HG03442 (cell line): ENCODE results near the gene LCN12.

Source experiments
- ATAC-seq: cut with Tn5 transposase; IDR thresholded peaks from one replicate; pipeline ENCODE4 v1.9.1; 2021; ENCODE audit warnings: mild to moderate bottlenecking, moderate library complexity; ENCODE audit not compliant: unreplicated experiment

Gene LCN12

DNA sequence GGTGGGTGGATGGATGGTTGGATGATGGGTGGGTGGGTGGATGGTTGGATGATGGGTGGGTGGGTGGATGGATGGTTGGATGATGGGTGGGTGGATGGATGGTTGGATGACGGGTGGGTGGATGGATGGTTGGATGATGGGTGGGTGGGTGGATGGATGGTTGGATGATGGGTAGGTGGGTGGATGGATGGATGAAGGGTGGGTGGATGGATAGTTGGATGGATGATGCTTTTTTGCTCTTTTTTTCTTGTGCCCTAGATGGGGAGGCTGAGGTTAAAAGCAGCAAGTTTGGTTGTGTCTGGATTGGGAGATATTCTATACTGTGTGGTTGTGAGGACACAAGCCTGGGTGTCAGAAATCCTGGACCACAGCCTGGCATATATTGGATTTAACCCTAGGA is 5.4 kb downstream of the LCN12 start:
- no peak for ATAC-seq

DNA sequence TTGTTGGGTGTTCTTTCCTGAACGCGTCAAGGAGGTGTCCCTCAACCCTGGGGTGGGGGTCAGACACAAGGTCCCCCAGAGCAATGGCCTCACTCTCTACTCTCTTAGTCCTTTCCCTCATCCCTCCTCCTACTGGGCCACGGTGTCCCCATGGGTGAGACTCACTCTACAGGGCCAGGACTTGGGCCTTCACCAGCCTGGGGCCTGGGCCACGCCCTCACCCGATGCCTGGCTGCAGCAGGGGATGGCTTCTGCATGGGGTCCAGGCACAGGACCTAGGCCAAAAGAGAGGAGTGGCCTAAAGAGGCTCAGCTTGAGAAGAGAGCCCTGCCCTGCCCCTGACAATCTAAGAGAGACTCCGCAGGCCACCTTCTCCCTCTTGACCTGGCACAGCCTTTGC is 5.8 kb downstream of the LCN12 start:
- no peak for ATAC-seq

DNA sequence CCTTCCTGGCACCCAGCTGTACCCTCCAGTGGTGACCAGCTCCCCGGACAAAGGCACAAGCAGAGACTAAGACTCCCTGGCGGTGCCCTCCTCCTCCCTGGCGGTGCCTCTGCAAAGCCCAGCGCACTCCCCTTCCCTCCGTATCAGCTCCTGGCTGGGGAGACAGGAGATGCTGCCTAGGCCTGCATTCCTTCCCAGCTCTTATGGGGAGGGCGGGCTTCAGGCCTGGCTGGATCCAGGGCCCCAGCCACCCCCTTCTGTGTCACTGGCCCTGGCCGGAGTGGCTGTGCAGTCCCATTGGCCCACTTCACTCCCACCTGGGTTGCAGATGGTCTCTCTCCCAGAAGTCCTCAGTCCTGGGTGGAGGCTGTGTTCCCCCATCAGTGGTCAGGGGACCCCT is 6.4 kb downstream of the LCN12 start:
- no peak for ATAC-seq

DNA sequence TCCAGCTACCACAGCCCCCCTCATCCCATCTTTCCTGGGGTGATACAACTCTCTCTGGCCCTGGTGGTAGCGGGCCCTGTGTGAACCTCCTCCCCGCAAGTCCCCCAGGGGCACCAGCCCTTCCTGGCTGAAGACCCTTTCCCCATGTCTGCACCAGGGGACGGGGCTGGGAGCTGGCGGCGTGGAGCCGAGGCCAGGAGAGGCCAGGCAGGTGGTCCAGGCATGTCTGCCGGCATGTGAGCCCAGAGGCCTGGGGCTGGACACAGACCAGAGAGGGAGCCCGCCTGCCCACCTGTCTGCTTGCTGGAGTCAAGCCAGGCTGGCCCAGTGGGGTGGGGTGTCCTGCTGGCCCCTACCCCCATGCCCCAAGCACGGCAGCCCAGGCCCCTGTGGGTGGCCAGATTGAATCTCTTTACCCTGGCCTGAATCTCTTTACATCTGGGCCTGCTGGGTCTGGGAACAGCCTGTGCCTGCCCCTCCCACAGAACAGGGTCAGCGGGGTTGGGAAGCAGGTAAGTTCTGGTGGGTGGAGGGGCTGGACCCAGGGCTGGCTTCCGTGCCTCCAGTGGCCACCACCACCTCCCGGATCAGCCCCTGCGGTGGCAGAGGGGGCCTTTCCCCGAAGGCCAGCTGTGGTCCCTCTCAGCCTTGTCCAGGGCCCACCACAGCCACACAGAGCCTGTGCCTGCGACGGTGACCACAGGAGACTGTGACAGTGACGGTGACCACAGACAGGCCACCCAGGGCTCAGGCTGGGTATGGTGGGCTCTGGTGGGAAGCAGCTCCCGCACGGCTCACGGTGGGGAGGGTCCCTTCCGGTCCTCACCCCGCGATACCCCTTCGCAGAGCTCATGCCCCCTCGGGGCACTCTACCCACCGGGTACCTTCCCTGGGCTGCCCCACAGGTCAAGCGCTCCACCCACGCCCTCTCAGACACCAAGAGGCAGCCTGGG is 7.1 kb downstream of the LCN12 start:
- ATAC-seq, result no peak

DNA sequence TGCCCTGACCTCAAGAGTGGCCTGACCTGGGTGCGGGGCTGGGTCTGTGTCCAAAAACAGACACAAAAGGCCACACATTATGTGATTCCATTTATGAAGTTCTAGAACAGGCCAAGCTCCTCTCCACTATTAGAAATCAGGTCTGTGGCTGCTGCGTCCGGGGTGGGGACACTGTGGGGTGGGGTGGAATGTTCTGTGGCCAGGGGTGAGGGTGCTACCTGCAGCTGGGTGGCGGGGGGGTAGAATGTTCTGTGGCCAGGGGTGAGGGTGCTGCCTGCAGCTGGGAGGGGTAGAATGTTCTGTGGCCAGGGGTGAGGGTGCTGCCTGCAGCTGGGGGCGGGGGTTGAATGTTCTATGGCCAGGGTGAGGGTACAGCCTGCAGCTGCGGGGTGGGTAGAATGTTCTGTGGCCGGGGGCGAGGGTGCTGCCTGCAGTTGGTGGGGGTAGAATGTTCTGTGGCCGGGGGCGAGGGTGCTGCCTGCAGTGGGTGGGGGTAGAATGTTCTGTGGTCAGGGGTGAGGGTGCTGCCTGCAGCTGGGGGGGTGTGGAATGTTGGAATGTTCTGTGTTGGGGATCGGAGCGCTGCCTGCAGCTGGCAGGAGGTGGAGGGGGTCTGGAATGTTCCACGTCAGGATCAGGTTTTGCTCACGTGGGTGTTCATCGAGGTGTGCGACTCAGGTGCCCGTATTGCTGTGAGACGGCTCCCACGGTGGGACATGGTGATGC is 8.3 kb downstream of the LCN12 start:
- ATAC-seq, result no peak

DNA sequence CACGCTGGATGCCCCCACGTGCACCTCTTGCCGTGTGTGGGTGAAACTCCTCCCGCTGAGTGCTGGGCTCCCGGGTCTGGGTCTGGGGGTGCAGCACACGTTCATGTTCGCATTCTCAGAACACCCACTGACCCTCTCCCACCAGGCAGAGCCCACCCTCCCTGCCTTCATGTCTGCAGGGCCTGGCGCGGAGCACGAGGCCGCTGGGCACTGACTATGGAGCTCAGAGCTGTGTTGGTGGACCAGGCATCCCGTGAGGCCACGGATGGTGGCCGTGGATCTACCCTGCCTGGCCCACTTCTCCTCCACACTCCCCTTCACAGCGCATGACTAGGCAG is 8.8 kb downstream of the LCN12 start:
- no peak for ATAC-seq

DNA sequence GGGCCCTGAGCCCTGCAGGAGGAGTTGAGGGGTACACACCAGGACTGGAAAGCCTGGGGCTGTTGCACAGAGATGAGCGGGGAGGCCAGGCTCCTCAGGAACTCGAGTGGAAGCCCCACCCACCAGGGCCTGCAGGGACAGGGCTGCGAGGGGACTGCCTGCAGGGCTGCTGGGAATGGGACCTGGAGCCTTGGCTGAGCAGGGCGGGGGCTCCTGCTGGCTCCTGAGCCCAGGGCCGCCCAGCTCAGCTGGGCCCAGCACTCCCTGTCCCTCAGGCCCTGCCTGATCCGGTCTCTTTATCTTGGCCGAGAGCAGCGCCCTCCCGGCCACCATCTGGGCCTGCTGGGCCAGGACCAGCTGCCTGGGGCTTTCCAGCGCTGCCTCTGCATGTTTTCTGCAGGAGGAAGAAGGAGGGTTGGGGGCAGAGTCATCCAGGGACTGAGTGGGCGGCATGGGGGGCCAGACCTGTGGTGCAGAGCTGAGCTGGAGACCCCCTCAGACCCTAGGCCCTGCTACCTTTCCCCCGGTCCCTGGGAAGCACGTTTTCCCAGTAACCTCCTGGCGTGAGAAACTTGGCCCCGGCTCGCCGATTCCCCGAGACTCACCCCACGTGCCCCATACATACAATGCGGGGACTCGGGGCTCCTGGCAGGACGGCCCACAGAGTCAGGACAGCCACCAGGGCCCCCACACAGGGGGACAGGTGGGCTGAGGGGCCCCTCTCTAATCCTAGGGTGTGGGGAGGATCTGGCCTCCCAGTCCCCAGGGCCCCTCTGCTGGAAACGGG is 9.4 kb downstream of the LCN12 start:
- no peak for ATAC-seq

DNA sequence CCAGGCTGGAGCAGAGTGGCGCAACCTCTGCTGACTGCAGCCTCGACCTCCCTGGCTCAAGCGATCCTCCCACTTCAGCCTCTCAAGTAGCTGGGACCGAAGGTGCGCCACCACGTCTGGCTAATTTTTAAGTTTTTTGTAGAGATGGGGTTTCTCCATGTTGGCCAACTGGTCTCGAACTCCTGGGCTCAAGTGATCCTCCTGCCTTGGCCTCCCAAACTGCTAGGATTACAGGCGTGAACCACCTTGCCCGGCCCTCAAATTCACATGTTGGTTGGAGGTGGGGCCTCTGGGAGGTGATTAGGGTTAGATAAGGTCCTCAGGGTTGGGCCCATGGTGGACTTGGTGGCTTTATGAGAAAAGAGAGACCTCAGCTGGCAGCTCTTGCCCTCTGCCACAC is 10.1 kb downstream of the LCN12 start:
- ATAC-seq, result no peak

DNA sequence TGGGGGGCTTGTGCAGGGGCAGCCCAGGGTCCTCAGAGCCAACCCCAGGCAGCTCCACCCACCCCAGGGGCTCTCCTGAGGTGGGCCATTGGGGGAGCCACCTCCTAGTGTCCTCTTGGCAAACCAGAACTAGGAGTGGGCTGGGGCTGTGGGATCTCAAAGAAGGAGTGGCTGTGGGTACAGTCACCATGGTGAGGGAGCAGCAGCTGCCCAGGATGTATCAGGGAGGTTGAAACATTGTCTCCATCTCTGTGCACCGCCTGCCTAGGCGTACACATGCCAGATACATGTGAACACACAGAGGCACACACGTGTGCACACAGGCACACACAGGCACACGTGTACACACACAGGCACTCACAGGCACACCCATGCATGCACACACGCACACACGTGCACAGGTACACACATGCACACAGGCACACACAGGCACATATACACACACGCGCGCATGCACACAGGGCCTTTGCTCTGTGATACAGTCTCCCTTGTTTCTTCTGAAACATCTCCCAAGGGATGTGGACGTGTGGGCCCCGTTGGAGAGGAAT is 10.7 kb downstream of the LCN12 start:
- ATAC-seq, result no peak

DNA sequence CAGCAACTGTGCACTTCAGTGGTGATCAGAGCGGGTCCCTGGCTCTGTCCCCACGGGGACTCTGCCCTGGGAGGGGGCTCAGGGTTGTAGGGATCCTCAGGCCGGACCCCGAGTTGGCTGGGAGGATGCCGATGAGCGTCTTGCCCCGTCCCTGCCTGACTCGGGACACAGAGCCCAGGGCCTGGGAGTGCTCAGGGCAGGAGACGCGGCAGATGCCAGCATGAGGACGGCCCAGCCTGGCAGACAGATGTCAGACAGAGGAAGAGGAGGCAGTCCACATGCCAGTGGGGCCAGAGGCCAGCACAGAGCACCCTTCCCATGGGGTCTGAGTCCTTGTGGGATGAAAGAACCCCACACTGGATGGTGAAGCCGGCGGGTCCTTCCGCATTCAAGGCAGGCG is 11.3 kb downstream of the LCN12 start:
- ATAC-seq, result no peak

DNA sequence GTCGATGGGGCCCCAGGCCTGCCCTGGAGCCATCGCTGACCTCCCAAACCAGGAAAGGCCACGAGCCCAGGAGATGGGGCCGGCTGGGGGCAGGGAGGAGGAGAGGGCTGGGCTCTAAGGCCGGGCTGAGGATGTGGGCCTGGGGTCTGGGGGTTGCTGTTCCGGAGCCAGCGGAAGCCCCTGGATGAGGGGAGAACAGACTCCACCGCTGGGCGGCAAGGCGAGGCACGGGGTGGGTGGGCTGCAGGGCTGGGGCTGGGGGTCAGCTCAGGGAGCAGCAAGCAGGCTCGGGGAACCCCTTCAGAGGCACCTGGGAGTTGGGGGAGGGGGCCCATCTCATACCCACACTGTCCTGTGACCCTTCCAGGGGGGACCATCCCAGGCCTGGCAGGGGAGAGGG is 11.7 kb downstream of the LCN12 start:
- ATAC-seq, result no peak

DNA sequence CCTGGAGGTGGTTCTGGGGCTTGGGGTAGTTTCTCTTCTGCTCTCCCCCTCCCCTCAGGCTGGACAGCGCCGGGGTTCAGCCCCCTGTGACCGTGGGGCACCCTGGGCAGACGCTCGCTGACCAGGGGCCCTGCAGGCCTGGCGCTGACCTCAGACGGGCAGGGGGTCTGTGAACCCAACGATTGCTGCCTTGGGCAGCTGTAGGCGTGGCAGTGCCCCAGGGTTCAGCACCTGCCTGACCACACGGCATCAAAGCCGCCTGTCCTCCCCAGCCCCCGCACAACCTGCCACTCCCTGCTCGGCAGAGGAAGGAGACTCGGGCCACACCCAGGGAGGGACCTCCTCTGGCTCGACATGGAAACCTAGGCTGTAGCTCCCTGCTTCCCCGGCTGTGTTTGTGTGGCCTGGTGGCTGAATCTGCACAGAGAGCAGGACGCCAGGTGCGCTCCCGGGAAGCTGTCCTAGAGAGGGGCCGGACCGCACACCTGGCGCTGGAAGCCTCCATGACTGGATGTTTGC is 12.2 kb downstream of the LCN12 start:
- no peak for ATAC-seq

DNA sequence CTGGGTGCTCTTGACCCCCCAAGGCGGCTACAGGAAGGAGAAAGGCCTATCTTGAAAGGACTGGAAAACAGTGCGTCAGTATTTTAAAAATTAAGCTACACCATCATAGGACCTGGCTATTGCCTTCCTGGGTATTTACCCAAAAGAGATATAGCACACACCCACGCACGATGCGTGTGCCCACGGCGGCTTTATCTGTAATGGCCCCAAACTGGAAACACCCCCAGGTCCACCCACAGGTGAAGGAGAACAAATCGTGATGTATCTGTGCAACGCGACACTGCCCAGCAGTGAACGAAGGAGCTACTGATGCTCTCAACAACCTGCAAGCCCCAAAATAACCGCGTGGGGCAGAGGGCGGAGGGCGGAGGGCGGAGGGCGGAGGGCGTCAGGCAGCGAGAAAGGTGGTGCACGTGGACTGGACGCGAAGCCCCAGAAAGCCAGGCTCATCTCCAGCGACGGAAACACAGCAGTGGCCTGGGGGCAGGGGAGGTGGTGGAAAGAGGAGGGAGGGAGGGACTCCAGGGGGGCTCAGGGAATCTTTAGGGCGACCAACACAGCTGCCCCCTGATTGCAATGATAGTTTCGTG is 12.9 kb downstream of the LCN12 start:
- ATAC-seq, result no peak

DNA sequence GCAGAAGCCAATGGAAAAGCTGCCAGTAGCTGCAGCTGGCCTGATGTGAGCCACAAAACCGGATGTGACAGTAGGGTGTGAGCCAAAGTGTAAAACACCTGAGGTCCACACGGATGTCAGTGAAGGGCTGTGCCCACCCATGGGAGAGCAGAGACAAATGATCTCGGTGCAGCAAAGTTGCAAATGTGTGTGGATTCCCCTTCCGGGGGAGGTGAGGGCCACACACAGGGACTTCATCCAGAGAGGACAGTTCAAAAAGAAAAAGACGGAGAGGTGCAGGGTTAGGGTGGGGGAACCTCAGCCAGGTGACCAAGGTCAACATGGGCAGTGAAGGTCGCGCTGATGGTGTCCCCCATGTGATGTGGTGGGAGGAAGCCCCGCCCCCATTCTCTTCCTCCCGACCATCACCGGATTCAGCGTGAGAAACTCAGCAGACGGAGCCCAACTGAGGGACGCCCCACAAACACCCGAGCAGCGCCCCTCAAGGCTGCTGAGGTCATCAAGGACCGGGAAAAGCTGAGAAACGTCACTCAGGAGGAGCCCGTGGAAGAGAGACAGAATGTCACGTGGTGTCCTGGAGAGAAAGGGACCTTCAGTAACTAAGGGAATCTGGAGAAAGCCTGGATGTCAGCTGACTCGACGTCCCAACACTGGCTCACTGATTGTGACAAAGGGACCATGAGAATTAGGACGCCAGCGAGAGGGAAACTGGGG is 13.9 kb downstream of the LCN12 start:
- ATAC-seq, result no peak

DNA sequence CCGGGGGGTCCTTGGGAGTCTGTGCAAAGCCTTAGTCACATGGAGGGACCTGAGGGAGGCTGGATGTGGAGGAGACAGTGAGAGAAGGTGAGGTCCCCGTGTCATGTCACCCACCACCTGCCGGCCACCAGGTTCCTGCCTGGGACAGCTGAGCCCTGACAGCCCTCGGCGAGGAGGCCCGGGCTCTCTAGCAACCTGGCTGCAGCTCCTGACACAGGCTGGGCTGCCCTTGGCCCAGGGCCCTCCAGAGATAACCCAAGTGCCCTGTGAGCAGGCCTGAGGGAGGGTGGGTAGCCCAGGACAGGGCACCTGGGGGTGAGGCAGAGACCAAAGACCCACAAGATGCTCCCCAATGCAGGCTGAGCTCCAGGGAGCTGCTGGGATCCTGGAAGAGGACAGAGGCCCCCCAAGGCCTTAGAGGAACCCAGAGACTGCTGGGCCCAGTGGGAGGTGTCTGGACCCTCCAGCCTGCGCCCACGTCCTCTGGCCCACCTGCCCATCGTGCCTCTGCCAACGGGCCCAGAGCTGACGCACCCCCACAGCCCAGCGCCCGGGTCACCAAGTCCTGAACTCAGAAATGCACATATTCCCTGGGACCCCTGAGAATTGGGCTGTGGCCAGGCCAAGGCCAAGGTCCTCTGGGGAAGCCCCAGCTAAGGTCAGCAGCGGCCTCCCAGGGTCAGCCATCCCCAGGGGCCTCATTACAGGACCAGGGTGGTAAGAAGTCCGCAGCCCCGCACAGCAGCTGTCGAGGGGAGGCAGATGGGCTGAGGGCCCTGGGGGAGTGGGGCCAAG is 16.5 kb downstream of the LCN12 start:
- ATAC-seq, result no peak

DNA sequence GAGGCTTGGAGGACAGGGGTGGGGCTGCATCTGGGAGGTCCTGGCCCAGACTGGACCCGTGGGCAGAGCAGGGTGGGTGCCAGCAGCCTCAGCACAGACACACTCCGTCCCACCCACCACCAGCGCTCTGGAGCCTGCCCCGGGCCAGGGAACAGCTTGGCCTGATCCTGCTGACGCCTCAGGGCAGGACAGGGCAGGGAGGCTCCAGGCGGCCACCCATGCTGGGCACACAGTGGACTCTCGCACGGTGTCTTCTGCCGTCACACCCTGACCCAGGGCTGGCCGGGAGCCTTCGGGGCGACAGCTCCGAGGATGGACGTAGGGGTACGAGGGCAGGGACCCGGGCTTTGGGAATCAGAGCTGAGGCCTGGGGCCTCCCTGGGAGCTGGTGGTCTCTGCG is 17.1 kb downstream of the LCN12 start:
- ATAC-seq, result no peak

DNA sequence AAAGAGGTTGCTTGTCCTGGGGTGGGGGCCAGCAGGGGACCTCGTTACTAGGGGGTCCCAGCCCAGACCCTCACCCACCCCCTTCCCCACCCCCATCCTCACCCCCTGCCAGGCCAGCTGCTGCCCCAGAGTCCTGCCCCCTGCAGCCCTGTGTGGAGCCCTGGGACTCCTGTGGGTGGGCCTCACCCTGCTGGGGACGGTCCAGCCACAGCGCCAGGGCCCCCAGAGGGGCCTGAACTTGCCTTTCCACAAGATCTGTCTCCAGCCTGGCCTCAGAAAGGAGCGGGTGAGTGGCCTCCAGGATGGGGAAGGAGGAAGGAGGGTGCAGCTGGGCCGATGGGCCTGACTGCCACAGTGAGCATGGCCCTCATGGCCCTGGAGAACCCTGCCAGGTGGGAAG is 17.7 kb downstream of the LCN12 start:
- no peak for ATAC-seq

DNA sequence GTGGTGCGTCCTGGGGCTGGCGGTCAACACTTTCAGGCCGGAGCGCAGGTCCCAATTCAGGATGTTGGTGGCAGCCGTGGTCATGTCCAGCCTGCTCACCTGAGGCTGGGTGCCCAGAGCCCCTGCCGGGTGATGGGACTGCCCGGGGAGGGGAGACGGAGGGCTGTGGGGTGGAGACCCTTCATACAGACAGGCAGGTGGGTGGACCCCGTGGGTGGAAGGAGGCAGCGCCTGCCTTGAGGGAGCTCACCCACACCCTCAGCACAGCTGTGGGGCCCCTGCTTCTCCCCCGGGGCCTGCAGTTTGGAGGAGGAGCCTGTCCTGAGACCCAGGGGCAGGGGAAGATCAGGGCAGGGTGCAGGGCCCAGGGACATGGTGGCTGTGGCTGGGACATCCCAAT is 18.3 kb downstream of the LCN12 start:
- no peak for ATAC-seq

DNA sequence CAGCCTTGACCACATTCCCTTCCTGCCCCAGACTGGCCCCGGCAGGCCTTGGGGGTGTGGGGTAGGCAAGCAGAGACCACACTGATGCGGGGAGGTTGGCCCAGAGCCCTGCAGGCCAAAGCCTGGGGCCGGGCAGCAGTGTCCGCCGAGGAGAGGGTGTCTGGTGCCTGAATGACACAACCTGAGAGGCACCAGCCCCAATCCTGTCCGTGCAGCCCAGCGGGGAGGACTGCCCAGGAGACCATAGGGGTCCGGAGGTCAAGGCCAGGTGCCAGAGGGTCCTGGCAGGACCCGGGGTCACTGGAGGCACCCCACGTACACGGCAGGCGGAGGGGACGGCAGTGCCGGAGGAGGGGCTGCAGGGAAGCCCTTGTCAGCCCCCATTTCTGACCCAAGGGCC is 19.7 kb downstream of the LCN12 start:
- ATAC-seq, result no peak
